GM12874 (cell line): ENCODE measurements around the gene SCGB1C1.

Source experiments
- CTCF ChIP-seq: IDR thresholded peaks from 2 replicates; pipeline ENCODE4 v1.5.1; 2011; ENCODE audit warnings: low read depth, mild to moderate bottlenecking, control low read depth, low read length, moderate library complexity; ENCODE audit not compliant: insufficient read depth

SCGB1C1 gene

GRCh38 chr11:214083-214482, 21.2 kb downstream of the SCGB1C1 start:
- TF ChIP-seq CTCF, result no peak

- TF ChIP-seq CTCF, result no peak
Measured at GRCh38 chr11:215581-216037, 22.7 kb downstream of the SCGB1C1 start.

GRCh38 chr11:216081-216974, 23.4 kb downstream of the SCGB1C1 start:
- TF ChIP-seq CTCF, result no peak

GRCh38 chr11:217704-218103, 24.8 kb downstream of the SCGB1C1 start:
- no peak for TF ChIP-seq CTCF

GRCh38 chr11:218815-219593, 26.1 kb downstream of the SCGB1C1 start:
- TF ChIP-seq CTCF, result no peak

- TF ChIP-seq CTCF, result no peak
Measured at GRCh38 chr11:221539-221938, 28.7 kb downstream of the SCGB1C1 start.
